Erythroblast (primary cell): ENCODE results near the gene CYTH3.

Source experiments
- GATA1 ChIP-seq: IDR thresholded peaks from 2 replicates; pipeline ENCODE4 v1.6.1; 2011; ENCODE audit warnings: low read depth, mild to moderate bottlenecking, control low read depth, low read length, moderate library complexity
- POLR2A ChIP-seq: IDR thresholded peaks from 2 replicates; pipeline ENCODE4 v1.6.1; 2011; ENCODE audit warnings: mild to moderate bottlenecking, low read length

DNA sequence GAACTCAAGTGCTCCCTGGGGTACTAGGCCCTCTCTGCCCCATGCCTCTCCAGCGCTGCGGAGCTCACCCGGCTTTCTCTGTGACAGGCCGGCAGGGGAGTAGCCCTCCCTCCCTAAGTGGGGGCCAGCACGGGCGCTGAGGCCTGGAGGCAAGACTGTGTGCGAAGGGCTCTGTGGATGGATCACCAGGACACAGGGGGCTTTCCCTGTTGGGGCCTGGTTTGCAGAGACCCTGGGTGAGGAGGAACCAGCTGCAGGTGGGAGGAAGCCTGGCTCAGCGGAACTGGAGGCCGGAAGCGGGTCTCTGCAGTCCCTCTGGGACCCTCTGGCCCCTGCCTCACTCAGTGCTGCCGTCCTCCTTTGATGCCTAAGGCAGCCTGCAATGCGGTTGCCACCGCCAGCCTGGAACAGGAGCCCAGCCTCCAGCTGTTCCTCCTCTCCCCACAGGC, 106.0 kb downstream of the CYTH3 start:
- TF ChIP-seq POLR2A: no peak
- no peak for TF ChIP-seq GATA1
